ENCODE results near the gene SPSB2.

SPSB2 gene

DNA sequence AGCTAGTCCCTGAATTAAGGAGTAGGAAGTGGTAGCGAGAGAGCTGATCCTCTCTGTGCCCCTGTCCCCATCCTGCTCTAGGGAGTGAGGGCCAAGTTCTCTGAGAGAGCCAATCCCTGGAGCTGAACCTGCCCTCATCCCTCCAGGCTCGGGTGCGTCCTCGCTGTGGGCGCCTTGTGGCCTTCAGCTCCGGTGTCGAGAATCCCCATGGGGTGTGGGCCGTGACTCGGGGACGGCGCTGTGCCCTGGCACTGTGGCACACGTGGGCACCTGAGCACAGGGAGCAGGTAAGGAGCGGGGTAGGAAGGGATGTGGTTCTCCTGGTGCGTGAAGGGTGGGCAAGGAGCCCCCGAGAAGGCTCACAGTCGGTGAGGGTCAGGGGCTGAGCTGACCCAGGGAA, 34.2 kb downstream of the SPSB2 start:
- H3K4me2 ChIP-seq (ENCODE audit: low read depth, low read length), result no peak overlapping the region
- H3K36me3 ChIP-seq (replicated peaks; ENCODE audit: insufficient read depth, low read length), result no peaks in the 10 kb centered on the region

DNA sequence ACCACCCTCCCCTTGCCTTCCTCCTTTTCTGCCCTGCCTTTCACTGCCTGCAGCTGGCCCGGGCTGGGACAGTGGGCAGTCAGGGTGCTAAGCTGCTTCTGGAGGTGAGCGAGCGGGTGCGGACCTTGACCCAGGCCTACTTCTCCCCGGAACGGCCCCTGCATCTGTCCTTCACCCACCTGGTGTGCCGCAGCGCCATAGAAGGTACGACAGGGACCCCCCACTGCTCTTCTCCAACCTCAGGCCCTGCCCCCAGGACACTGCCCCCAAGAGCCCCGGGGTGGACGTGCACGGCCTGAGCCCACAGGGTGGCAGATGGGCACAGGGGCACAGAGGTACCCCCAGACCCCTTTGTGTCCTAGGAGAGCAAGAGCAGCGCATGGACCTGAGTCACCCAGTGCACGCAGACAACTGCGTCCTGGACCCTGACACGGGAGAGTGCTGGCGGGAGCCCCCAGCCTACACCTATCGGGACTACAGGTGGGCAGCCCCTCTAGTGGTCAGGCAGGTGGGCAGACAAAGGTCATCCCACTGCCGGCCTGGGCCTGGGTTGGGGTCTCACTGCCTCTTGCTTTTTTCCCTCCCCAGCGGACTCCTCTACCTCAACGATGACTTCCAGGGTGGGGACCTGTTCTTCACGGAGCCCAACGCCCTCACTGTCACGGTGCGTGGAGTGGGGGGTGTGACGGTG, 35.6 kb downstream of the SPSB2 start:
- peaks cover 11% of the 10 kb centered on the region for H3K4me1 ChIP-seq (ENCODE audit: low read length)

More for the DNA sequence above, 34.2 kb downstream of the SPSB2 start:
- Histone ChIP-seq H3K9me3 (replicated peaks; ENCODE audit: insufficient read depth, low read length) (no peaks in the 10 kb centered on the region), H3F3A (ENCODE audit: insufficient read depth, low read length) (no peaks in the 10 kb centered on the region), H3K9me2 (replicated peaks; ENCODE audit: insufficient read depth, low read length) (no peaks in the 10 kb centered on the region), H2AFZ (ENCODE audit: low read length) (no peak overlapping the region), H3K27ac (ENCODE audit: low read length) (no peak overlapping the region), H3K27me3 (replicated peaks; ENCODE audit: insufficient read depth, low read length) (0 out of 2 replicates have a peak, but pooled peaks cover 2% of the 10 kb centered on the region), H3K4me1 (ENCODE audit: low read length) (peaks cover 11% of the 10 kb centered on the region), H3K4me3 (ENCODE audit: low read length) (no peak overlapping the region), H3K9ac (ENCODE audit: low read length) (no peak overlapping the region), H3K79me2 (ENCODE audit: low read length) (no peaks in the 10 kb centered on the region), H4K20me1 (ENCODE audit: insufficient read depth, low read length) (no peaks in the 10 kb centered on the region)
- no peak for DNase-seq
- no peak for TF ChIP-seq EZH2phosphoT487 (IDR thresholded peaks at IDR 0.05; ENCODE audit: low read length)
- TF ChIP-seq, protein P1, sequence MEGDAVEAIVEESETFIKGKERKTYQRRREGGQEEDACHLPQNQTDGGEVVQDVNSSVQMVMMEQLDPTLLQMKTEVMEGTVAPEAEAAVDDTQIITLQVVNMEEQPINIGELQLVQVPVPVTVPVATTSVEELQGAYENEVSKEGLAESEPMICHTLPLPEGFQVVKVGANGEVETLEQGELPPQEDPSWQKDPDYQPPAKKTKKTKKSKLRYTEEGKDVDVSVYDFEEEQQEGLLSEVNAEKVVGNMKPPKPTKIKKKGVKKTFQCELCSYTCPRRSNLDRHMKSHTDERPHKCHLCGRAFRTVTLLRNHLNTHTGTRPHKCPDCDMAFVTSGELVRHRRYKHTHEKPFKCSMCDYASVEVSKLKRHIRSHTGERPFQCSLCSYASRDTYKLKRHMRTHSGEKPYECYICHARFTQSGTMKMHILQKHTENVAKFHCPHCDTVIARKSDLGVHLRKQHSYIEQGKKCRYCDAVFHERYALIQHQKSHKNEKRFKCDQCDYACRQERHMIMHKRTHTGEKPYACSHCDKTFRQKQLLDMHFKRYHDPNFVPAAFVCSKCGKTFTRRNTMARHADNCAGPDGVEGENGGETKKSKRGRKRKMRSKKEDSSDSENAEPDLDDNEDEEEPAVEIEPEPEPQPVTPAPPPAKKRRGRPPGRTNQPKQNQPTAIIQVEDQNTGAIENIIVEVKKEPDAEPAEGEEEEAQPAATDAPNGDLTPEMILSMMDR (IDR thresholded peaks at IDR 0.05; ENCODE audit: low read length), result no peak
- no peak for TF ChIP-seq EZH2 (optimal IDR thresholded peaks at IDR 0.05; ENCODE audit: low read depth, low read length)

DNA sequence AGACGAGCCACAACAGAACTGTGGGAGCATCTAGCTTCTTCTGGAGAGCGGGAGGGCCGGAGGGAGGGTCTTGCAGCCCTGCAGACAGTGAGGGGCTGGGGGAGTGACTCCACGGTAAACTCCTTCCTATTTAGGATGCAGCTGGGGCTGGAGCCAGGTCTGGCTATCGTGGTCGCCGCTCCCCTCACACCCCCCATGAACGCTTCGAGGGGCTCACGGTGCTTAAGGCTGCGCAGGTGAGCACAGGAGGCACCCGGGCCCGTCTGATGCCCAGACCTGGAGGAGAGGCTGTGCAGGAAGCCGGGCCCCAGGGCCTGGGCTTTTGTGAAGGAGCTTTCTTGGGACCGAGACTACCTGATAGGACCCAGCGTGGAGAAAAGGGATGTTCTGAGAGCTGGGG, 36.3 kb downstream of the SPSB2 start:
- H3K36me3 ChIP-seq (replicated peaks; ENCODE audit: insufficient read depth, low read length), result no peaks in the 10 kb centered on the region
- DNase-seq, result no peak
- TF ChIP-seq EZH2phosphoT487 (IDR thresholded peaks at IDR 0.05; ENCODE audit: low read length) (no peak), EZH2 (optimal IDR thresholded peaks at IDR 0.05; ENCODE audit: low read depth, low read length) (no peak)
- TF ChIP-seq, protein P1 (IDR thresholded peaks at IDR 0.05; ENCODE audit: low read length), result no peak
- H3K9me2 ChIP-seq (replicated peaks; ENCODE audit: insufficient read depth, low read length), result no peaks in the 10 kb centered on the region
- no peaks in the 10 kb centered on the region for H3F3A ChIP-seq (ENCODE audit: insufficient read depth, low read length)
- no peaks in the 10 kb centered on the region for H3K79me2 ChIP-seq (ENCODE audit: low read length)
- H3K9me3 ChIP-seq (replicated peaks; ENCODE audit: insufficient read depth, low read length), result no peaks in the 10 kb centered on the region
- no peak overlapping the region for H3K4me2 ChIP-seq (ENCODE audit: low read depth, low read length)
- peaks cover 18% of the 10 kb centered on the region for H3K27me3 ChIP-seq (replicated peaks; ENCODE audit: insufficient read depth, low read length)
- H3K4me1 ChIP-seq (ENCODE audit: low read length), result peaks cover 11% of the 10 kb centered on the region
- no peak overlapping the region for H3K4me3 ChIP-seq (ENCODE audit: low read length)
- no peak overlapping the region for H3K27ac ChIP-seq (ENCODE audit: low read length)
- H4K20me1 ChIP-seq (ENCODE audit: insufficient read depth, low read length), result no peaks in the 10 kb centered on the region
- no peak overlapping the region for H2AFZ ChIP-seq (ENCODE audit: low read length)
- no peak overlapping the region for H3K9ac ChIP-seq (ENCODE audit: low read length)

More for the DNA sequence above, 35.6 kb downstream of the SPSB2 start:
- no peak overlapping the region for H2AFZ ChIP-seq (ENCODE audit: low read length)
- H3K9me2 ChIP-seq (replicated peaks; ENCODE audit: insufficient read depth, low read length), result no peaks in the 10 kb centered on the region
- no peak for TF ChIP-seq EZH2phosphoT487 (IDR thresholded peaks at IDR 0.05; ENCODE audit: low read length)
- TF ChIP-seq, protein P1 (IDR thresholded peaks at IDR 0.05; ENCODE audit: low read length), result no peak
- no peak for TF ChIP-seq EZH2 (optimal IDR thresholded peaks at IDR 0.05; ENCODE audit: low read depth, low read length)
- H3K36me3 ChIP-seq (replicated peaks; ENCODE audit: insufficient read depth, low read length), result no peaks in the 10 kb centered on the region
- H3F3A ChIP-seq (ENCODE audit: insufficient read depth, low read length), result no peaks in the 10 kb centered on the region
- no peaks in the 10 kb centered on the region for H4K20me1 ChIP-seq (ENCODE audit: insufficient read depth, low read length)
- H3K4me2 ChIP-seq (ENCODE audit: low read depth, low read length), result no peak overlapping the region
- H3K9me3 ChIP-seq (replicated peaks; ENCODE audit: insufficient read depth, low read length), result no peaks in the 10 kb centered on the region
- H3K79me2 ChIP-seq (ENCODE audit: low read length), result no peaks in the 10 kb centered on the region
- H3K4me3 ChIP-seq (ENCODE audit: low read length), result no peak overlapping the region
- H3K27ac ChIP-seq (ENCODE audit: low read length), result no peak overlapping the region
- H3K27me3 ChIP-seq (replicated peaks; ENCODE audit: insufficient read depth, low read length), result peaks cover 12% of the 10 kb centered on the region; the same call in 1 of the 2 replicates
- no peak overlapping the region for H3K9ac ChIP-seq (ENCODE audit: low read length)
- DNase-seq, result no peak
